SK-N-DZ (cell line): ENCODE measurements around the gene NPIPA8.
"Not testable (repeated sequence)": the region's sequence is repeated elsewhere in the genome, so short reads cannot be mapped to it uniquely, and the experiment has no call there.

Source experiments
- DNase-seq: peaks from one replicate; pipeline ENCODE4 v3.0.0-alpha.2; 2015; ENCODE audit warnings: low spot score
- small RNA-seq, 2 experiments: library from RNA; depleted of rRNA; stranded (forward); fragments of <200 nt; gene quantifications; one replicate each; pipeline ENCODE3, GENCODE V24; 2014

NPIPA8 gene

DNA sequence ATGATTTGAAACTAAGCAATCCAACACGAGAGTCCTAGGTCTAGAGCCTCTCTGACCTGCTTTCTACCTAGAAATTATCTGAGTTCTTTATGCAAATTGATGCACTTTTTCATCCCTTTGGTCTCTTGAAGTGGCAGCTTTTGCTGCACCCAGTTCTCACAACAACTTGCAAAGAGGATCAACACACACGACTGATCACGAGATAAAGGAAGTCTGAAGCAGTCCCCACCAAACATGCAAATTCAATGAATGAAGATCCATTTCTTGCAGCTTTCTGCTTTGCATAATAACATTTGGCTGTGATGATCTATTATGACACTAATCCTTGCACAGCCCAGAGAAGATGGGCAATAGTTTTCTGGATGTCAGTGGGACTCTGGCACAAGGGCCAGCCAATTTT, 56.2 kb downstream of the NPIPA8 start:
- DNase-seq: not testable (repeated sequence)

DNA sequence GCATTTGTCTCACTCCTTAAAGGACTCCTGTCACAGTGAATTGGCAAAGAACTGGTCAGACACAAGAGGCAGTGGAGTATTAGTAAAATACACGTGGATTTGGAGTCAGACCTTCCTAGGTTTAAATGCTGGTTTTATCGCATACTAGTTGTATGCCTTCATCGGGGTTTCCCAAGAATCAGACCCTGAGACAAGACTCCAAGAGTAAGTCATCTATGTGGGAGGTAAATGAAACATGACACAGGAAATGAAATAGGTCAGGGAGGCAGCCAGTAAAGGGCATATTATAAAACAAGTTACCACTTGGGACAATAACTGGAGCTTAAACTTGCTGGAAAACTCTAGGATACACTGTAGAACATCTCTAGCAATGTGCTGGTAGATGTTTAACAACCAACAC, 59.8 kb downstream of the NPIPA8 start:
- DNase-seq: not testable (repeated sequence)

DNA sequence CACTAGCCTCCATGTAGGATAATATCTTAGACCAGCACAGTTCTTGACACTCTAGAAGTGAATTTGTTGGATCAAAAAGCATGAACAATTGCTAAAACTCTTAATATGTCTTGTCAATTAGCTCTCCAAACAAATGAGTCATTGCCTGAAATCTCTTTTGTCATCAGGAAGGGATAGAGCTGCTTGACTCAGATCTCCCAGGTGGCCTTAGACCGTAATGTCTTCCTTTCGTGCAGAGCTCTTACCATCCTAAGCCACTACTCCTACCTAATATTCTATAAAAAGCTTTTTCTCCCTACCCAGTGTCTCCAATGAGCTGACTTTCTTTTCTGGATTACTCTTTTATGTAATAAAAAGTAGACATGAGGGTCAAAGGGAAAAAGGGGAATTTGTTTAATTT, 66.4 kb downstream of the NPIPA8 start:
- DNase-seq: not testable (repeated sequence)

Small RNA genes lying within 50 kb of the gene (small RNA-seq; reads per million reads assigned to genes)
- gene AC126755.6 (0 reads per million in 2 experiments), gene MIR6511A4 (0 reads per million in 2 experiments), gene MIR6770-3 (0 reads per million in 2 experiments)
